SKM-1 (cell line): ENCODE data around the gene ADNP.

Source experiments
- DNase-seq: peaks from one replicate; lab custom pipeline; 2025; ENCODE audit not compliant: unreplicated experiment; lab: John Stamatoyannopoulos, UW

The ADNP gene

GRCh38 chr20:50852085-50852484, 79.2 kb downstream of the ADNP start:
- no peak for DNase-seq

- no peak for DNase-seq
Observed at GRCh38 chr20:50850721-50851286, 80.4 kb downstream of the ADNP start.

DNA sequence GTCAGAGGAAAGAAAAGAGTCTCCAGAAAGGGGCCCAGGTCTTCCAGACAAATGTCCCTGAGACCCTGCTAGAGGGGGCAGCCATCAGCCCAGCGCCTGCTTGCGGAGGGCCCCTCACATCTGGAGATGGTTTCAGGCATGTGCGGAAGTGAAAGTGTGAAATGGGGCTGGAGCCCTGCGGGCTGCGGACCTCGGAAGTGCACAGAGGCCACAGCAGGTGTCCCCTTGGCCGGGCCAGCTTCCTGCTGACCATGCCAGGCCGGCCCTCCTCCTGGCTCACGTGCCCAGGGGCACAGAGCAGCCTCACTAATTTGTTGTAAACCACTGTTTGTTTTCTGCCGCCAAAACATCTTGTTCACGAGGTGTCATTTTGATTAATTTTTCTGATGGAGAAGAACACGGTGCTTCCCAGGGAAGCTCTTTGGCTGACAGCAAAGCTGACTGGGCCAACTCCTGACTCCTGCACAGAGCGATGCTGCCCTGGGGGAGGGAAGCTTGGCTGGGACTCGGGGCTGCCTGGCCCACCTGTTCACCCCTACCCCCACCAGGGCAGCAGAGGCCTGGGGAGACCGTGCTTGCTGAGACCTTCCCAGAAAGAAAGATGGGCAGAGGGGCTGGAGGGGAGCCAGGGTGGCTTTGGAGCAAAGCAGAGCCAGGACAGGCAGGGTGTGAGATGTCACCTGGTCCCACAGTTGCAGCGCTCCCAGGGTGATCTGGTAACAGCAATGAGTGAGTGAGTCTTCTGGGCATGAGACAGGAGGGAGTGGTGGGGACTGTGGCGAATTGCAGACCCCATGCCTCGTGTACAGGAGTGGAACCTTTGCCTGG, 82.2 kb downstream of the ADNP start:
- DNase-seq: no peak

- no peak for DNase-seq
Observed at GRCh38 chr20:50848341-50848808, 82.9 kb downstream of the ADNP start.

- DNase-seq: no peak
Observed at GRCh38 chr20:50845566-50846215, 85.5 kb downstream of the ADNP start.

DNA sequence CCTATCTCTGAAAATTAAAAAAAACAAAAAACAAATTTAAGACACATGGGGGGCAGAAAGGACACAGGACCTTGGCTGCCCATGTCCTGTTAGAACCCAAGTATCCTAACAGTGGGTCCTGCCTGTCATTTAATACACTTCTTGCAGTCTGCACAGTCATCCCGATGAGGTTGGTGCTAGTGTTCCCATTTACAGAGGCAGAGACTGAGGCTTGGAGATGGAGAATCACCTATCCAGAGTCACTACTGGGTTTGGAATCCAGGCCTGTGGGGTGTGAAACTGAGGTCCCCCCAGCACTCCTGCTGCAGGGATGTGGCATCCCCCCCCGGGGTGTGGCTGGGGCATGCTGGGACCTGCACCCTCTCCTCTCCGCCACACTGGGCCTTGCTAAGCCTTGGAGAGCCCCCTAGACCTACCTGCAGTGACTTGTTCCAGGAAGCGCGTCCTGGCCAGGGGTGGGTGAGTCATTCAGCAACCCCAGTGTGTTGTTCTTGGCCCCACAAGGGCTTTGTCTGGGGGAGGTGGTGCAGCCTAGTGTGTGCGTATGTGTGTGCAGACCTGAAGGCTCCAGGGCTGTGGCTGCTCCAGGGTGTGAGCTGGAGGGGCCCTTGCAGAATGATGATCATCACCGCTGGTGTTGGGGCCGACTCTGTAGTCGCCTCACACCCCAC, 86.7 kb downstream of the ADNP start:
- DNase-seq: no peak

DNA sequence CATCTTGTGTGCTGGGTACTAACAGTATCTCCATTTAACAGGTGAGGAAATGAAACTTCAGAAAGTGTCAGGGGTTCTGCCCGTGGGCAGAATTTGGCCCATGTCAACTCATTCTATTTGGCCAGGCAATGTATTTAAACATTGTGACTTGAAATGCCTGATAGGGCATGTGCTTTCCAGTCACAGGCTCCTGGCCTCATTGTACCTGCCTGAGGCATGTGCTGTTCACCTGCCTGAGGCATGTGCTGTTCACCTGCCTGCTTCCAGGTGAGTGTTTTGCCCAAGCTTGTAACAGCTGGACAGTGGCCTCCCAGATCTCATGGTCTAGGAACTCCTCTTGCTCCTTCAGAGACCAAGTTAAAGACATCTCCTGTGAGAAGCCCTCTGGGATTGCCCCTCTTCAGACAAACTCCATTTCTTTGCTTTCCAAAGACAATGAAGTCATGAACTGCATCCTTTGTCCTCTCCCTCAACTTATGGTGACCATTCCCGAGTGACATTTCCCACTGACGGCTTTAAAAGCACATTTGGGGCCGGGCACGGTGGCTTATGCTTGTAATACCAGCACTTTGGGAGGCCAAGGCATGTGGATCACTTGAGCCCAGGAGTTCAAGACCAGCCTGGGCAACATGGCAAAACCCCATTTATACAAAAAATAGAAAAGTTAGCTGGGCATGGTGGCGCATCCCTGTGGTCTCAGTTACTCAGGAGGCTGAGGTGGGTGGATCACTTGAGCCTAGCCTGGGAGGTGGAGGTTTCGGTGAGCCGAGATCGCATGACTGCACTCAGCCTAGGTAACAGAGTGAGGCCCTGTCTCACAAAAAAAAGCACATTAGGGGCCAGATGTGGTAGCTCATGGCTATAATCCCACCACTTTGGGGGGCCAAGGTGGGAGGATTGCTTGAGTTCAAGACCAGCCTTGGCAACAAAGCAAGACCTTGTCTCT, 87.6 kb downstream of the ADNP start:
- no peak for DNase-seq

DNA sequence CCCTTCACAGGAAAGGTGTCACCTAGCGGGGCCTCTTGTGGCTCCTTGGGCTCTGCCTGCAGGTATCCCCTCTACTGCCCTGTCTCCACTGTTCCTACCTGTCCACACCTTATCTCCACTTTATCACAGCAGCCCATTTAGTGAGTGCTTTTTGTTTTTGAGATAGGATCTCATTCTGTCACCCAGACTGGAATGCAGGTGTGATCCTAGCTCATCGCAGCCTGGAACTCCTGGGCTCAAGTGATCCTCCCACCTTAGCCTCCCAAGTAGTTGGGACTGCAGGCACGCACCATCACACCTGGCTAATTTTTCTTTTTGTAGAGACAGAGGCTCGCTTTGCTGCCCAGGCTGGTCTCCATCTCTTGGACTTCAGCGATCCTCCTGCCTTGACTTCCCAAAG, 88.4 kb downstream of the ADNP start:
- DNase-seq: no peak
